Measurements from ENCODE around the gene TEN1.

The TEN1 gene

DNA sequence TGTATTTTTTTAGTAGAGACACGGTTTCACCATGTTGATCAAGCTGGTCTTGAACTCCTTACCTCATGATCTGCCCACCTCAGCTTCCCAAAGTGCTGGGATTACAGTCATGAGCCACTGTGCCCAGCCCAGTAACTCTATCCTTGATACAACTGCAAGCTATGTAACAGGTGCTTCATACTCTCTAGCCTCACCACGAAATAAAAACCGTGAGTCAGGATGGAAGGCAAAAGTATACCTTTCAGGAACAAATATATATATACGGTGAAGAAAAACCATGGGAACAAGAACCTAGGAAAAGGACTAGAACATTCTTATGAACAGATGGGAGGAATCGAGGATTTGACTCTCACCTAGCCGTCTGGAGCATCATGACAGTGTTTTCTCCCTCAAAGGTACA is 28.6 kb upstream of the TEN1 start:
- Histone ChIP-seq H3K9me3 (ENCODE audit: control insufficient read depth, insufficient read depth, low read depth, low read length) (no peaks in the 10 kb centered on the region), H3K36me3 (ENCODE audit: control insufficient read depth in 2 of 2, insufficient read depth in 1 of 2, low read length in 2 of 2) (peaks cover 84 to 93% of the 10 kb centered on the region in 2 experiments), H3K4me1 (ENCODE audit: control insufficient read depth, insufficient read depth, low read length) (no peaks in the 10 kb centered on the region), H3K27ac (ENCODE audit: extremely low read depth, low read depth, low read length) (no peak overlapping the region), H3K4me3 (ENCODE audit: low read depth, low read length) (no peak overlapping the region)
- ChIA-PET CTCF (interaction anchor here (1.0 kb wide), 1 partner anchor 56 kb away, joined by 5 read pairs; no protein-coding TSS in a partner anchor), POLR2A (interaction anchor here (0.7 to 1.2 kb wide), 2 partner anchors 9 to 95 kb away, joined by 5 to 9 read pairs; partner anchors contain the start of genes FBF1 and WBP2)
- 0 out of 2 replicates have a peak, but pooled peaks have one; percentile 27 for TF ChIP-seq SCRT2 (tag by site-specific recombination; IDR thresholded peaks at IDR 0.05)
- no peak for TF ChIP-seq TRIM28 (IDR thresholded peaks at IDR 0.05; ENCODE audit: borderline replicate concordance, low read length)
- no peak for TF ChIP-seq GLI2 (tag by site-specific recombination; IDR thresholded peaks at IDR 0.05; ENCODE audit: borderline replicate concordance, low read depth)
- no peak for TF ChIP-seq ZNF37A (tag by site-specific recombination; IDR thresholded peaks at IDR 0.05)

DNA sequence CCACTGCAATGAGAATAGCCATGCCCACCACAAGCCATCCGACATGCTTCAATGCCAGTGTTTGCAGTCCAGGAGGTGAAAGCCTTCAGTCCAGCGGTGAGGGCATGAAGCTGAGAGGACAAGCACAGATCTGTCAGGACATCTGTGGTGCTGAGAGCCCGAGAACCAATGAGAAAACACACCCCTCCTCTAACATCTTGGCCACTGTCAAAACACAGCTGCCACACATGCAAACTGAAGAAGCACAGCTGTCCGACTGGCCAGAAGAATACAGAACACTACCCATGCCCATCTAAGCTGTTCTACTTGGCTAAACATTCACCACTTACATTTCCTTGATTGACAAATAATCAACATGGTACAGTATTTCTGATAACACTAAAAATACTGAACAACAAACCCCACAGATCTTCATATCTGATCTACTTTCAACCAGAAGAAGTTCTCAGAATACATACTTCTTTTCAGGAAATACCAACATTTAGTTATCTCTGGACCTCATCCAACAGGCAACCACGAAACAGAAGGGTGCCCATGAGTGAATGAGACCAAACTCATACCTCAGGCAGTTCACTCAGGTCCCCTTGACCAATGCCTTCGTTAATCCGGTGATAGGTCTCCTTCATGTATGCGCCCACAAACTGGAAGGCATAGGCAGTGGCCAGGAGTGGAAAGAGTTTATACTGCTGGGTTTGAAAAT is 28.0 kb upstream of the TEN1 start:
- no peaks in the 10 kb centered on the region for H3K4me1 ChIP-seq (ENCODE audit: control insufficient read depth, insufficient read depth, low read length)
- POLR2A ChIA-PET: interaction anchor here (0.7 to 1.2 kb wide), 2 partner anchors 10 to 96 kb away, joined by 5 to 9 read pairs; partner anchors contain the start of genes FBF1 and WBP2
- no peak overlapping the region for H3K4me3 ChIP-seq (ENCODE audit: low read depth, low read length)
- CTCF ChIA-PET: interaction anchor here (0.6 to 1.0 kb wide), 2 partner anchors 55 to 76 kb away, joined by 4 to 5 read pairs; no protein-coding TSS in a partner anchor
- TF ChIP-seq ZNF184 (tag by site-specific recombination; IDR thresholded peaks at IDR 0.05): no peak
- no peak for TF ChIP-seq WT1 (tag by site-specific recombination; IDR thresholded peaks at IDR 0.05)
- no peak for TF ChIP-seq ZNF792 (tag by site-specific recombination; IDR thresholded peaks at IDR 0.05)
- no peak for TF ChIP-seq ZNF830 (tag by site-specific recombination; IDR thresholded peaks at IDR 0.05; ENCODE audit: low read depth)
- no peak for TF ChIP-seq ZNF223 (tag by site-specific recombination; IDR thresholded peaks at IDR 0.05)
- no peak for TF ChIP-seq GLI2 (tag by site-specific recombination; IDR thresholded peaks at IDR 0.05; ENCODE audit: borderline replicate concordance, low read depth)
- TF ChIP-seq ZNF138 (tag by site-specific recombination; IDR thresholded peaks at IDR 0.05; ENCODE audit: borderline replicate concordance): no peak
- TF ChIP-seq, protein P1, sequence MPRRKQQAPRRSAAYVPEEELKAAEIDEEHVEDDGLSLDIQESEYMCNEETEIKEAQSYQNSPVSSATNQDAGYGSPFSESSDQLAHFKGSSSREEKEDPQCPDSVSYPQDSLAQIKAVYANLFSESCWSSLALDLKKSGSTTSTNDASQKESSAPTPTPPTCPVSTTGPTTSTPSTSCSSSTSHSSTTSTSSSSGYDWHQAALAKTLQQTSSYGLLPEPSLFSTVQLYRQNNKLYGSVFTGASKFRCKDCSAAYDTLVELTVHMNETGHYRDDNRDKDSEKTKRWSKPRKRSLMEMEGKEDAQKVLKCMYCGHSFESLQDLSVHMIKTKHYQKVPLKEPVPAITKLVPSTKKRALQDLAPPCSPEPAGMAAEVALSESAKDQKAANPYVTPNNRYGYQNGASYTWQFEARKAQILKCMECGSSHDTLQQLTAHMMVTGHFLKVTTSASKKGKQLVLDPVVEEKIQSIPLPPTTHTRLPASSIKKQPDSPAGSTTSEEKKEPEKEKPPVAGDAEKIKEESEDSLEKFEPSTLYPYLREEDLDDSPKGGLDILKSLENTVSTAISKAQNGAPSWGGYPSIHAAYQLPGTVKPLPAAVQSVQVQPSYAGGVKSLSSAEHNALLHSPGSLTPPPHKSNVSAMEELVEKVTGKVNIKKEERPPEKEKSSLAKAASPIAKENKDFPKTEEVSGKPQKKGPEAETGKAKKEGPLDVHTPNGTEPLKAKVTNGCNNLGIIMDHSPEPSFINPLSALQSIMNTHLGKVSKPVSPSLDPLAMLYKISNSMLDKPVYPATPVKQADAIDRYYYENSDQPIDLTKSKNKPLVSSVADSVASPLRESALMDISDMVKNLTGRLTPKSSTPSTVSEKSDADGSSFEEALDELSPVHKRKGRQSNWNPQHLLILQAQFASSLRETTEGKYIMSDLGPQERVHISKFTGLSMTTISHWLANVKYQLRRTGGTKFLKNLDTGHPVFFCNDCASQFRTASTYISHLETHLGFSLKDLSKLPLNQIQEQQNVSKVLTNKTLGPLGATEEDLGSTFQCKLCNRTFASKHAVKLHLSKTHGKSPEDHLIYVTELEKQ (tag by site-specific recombination; IDR thresholded peaks at IDR 0.05; ENCODE audit: borderline replicate concordance): no peak
- no peak for TF ChIP-seq SALL2 (tag by site-specific recombination; IDR thresholded peaks at IDR 0.05; ENCODE audit: borderline replicate concordance)
- TF ChIP-seq, protein P2, sequence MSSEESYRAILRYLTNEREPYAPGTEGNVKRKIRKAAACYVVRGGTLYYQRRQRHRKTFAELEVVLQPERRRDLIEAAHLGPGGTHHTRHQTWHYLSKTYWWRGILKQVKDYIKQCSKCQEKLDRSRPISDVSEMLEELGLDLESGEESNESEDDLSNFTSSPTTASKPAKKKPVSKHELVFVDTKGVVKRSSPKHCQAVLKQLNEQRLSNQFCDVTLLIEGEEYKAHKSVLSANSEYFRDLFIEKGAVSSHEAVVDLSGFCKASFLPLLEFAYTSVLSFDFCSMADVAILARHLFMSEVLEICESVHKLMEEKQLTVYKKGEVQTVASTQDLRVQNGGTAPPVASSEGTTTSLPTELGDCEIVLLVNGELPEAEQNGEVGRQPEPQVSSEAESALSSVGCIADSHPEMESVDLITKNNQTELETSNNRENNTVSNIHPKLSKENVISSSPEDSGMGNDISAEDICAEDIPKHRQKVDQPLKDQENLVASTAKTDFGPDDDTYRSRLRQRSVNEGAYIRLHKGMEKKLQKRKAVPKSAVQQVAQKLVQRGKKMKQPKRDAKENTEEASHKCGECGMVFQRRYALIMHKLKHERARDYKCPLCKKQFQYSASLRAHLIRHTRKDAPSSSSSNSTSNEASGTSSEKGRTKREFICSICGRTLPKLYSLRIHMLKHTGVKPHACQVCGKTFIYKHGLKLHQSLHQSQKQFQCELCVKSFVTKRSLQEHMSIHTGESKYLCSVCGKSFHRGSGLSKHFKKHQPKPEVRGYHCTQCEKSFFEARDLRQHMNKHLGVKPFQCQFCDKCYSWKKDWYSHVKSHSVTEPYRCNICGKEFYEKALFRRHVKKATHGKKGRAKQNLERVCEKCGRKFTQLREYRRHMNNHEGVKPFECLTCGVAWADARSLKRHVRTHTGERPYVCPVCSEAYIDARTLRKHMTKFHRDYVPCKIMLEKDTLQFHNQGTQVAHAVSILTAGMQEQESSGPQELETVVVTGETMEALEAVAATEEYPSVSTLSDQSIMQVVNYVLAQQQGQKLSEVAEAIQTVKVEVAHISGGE (tag by site-specific recombination; conservative IDR thresholded peaks at IDR 0.05; ENCODE audit: low read depth): no peak
- no peak for TF ChIP-seq ZBTB20 (tag by site-specific recombination; IDR thresholded peaks at IDR 0.05)
- H3K36me3 ChIP-seq (ENCODE audit: control insufficient read depth in 2 of 2, insufficient read depth in 1 of 2, low read length in 2 of 2): peaks cover 88 to 94% of the 10 kb centered on the region in 2 experiments
- H3K27ac ChIP-seq (ENCODE audit: extremely low read depth, low read depth, low read length): no peak overlapping the region
- no peaks in the 10 kb centered on the region for H3K9me3 ChIP-seq (ENCODE audit: control insufficient read depth, insufficient read depth, low read depth, low read length)
